Fibroblast of skin of left quadriceps (primary cell): ENCODE results near the gene GIMAP8.

Source experiments
- DNase-seq, 2 experiments: peaks; one replicate each; pipeline ENCODE4 v3.0.0-alpha.2; 2013; ENCODE audit warnings: low read depth in 2 of 2

GIMAP8 gene

DNA sequence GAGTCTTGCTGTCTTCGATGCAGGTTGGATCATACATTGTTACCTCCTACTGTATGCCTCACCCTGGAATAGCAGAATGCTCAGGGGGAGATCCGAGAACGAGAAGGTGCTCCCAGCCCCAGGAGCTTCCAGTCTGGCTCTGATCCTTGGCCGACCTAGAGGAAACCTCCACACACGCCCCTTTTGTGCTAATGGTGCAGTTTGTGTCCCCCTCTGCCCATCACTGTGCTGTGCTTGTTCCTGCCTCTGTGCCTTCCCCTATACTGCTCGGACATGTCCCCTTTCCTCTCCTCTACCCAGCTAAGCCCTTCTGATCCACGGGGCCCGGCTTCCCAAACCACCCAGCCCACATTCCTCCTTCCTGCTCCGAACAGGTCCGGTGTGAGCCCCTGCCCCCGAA is 38.8 kb upstream of the GIMAP8 start:
- DNase-seq, result no peak

DNA sequence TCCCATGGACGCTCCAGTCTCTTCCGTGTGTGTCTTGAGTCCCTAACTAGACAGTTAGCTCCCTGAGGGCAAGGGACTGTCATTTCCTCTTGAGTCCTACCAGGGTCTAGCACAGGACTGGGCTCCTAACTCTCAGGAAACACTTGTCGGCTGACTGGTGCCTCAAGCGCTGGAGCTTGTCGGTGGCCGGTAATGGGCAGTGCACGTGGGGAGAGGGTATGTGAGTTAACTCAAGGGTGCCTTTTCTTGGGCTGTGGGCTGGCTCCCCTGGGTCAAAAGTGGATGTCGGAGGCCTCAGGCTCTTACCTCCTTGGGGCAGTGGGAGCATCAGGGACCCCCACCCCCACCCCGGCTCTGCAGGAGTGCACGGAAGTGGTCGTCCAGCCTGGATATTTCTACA is 38.4 kb upstream of the GIMAP8 start:
- no peak for DNase-seq

DNA sequence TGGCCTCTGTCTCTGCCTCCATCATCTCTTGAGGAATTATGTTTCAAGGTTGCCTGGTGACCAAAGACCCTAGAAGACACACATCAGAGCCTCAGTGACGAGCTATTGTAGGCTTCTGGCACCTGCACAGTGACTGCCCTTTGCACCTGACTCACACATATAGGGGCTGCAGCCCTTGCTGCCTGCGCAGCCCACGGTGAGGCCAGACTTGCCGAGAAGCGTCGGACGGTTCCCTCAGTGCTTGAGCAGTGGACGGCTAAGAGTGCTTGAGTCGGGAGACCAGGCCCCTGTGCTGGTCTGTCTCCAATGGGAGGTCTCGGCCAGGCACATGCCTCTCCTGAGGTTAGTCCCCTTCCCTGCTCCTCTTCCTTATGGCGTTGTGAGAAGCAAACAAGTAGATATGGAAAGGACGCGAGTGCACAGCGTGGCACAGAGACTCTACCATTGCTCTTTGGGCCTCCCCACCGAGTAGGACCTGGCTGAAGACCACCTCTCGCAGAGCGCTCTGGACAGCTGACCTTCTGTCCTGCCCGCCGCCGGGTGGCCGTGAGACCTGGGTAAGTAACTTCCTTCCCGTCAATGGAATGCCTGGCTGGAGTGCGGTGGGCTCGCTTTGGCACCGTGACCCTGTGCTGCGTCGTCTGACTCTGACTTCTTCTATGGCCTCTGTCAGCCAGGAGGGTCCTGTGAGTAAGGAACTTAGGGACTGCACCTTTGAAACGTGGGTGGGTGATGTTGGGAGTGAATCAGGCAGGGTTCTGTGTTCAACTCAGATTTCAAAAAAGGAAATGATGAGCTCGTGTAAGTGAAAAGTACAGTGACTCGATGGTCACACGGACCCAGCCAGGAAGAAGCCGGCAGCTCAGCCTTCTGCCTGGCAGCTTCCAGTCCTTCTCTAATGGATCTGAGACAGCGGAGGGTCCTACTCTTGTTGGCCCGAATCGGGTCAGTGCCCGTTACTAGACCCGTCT is 37.6 kb upstream of the GIMAP8 start:
- DNase-seq, result no peak

DNA sequence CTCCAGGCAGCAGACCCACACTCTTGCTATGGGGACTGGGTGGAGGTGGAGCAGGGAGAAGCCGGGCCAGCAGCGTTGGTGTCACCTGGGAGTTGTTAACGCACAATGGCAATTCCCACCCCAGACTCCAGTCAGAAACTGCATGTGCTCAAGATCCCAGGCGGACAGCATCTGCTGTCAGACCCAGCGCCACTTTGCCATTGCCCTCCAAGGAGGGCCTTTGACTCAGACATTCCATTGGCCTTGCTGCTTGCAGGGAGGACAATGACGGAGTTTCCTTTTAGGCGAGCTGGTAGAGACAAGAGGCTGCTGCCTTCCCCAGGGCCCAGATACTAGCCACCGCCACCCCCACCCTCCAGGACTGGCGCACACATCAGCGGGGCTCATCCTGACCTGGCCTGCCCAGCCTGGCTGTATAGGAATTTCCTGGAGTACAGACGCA is 36.8 kb upstream of the GIMAP8 start:
- no peak for DNase-seq

DNA sequence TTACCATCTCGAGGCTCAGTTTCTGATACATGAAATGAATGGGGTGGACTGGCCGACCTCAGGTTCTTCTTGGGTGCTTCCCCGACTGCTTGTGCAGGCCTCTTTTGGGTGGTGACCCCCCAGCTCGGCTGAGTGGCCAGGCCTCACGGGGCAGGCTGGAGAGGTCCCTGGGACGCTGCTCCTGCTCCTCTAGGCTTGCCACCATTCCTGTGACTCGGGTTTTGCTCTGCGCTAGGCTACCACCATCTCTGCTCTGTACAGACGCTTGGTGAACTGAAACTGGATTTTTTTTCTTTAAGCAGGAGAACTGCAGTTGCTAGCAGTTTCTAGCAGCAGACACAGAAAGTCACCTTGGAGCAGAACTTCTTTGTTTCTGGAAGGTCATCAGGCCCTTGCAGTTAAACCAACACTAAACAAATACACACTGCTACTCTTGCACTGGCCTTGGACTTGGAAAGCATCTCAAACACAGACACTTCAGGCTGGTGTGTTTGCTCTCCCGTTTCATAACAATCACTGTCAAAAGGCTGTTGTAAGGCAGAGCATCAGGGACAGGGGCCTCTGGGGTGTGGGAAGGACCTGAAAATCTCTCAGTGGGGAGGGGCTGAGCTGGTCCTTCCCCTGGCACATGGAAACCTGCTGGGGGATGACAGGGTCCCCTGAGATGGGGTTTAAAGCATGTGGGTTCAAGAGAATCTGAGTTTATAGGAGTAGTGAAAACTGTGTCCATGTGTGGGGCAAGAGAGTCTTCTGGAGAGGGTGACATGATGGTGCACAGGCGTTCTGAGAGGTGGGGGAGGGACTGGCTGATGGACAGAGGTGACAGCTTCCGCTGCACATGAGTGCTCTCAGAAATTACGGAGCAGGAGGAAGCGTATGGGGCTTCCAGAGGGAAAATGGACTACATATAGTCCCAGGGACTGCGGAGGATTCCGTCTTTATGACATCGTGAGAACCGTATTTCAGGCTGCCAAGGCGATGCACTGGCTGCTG is 35.0 kb upstream of the GIMAP8 start:
- DNase-seq, result no peak

DNA sequence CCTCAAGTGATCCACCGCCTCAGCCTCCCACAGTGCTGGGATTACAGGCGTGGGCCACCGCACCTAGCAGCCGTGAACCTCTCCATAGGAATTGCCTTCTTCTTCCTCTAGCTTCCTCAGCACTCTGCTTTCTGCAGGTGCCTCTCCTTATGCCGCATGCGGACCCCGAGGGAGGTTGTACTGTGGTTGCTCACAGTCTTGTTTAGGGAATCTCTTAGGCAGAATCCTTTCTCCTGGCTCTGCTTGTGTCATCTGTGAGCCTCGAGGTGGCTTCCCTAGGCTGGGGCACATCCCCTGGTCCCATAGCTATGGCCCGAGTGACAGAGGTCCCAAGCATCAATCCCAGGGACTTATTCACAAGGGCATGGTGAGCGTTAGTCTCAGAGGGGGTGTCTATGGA is 33.2 kb upstream of the GIMAP8 start:
- DNase-seq, result no peak

DNA sequence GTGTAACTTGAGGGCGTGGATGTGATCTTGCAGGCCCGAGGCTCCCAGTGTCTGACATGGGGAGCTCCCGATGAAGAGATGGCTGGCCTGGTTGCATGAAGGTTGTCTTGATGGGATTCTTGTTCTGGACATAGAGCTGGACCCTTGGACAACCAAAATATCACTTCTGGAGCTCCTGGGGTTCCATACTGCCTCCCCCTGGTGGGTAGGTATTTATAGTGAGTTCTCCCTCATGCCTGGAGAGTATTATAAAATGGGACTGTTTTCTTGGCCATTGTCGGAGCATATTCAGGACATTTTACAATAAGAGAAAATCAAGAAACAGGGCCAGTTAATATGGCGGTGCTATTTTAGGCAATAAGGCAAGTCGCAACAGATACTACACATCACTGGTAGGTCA is 32.6 kb upstream of the GIMAP8 start:
- no peak for DNase-seq

DNA sequence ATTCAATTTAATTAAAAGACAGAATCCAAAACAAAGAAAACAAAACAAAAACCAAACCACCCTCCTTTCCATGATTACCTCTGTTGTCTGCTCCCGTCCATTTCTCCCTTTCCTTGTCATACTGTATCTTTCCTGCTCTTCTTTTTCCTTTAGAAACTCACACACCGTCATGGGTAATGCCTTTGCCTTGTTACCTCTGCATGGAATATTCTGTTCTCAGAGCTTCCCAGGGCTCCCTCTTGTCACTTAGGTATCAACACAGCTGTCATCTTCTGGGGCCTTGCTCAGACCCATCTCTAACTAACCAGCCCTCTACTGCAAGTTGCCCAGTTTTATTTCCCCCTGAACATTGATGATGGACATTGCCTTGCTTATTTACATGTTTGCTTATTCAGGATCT is 30.2 kb upstream of the GIMAP8 start:
- DNase-seq, result no peak

DNA sequence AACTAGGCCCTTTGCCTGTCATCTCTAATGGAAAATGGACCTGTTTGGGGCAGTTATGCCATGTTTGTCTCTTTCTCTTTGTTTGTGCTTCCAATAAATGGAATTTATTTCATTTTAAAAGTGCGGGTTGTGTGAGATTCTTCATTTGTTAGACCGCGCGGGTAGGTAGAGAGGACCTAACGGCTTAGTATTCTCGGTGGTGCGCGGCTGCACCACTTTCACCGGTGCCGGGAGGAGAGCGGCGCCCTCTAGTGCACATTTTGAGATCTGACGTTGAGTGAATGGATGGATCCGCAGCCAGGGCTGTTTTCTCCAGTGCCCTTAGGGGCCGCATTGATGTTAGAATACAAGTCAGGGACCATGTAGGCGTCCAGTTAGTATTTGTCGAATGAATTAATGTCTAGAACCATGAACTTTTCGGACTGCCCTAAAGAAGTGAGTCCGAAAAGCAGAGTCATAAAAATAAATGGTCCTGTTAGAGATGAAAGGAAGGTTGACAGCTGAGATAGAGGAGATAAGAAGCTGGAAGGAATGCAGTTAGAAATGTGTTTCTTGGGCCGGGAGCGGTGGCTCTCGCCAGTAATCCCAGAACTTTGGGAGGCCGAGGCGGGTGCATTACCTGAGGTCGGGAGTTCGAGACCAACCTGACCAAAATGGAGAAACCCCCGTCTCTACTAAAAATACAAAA is 29.3 kb upstream of the GIMAP8 start:
- DNase-seq, result peak; percentile 37 to 50

DNA sequence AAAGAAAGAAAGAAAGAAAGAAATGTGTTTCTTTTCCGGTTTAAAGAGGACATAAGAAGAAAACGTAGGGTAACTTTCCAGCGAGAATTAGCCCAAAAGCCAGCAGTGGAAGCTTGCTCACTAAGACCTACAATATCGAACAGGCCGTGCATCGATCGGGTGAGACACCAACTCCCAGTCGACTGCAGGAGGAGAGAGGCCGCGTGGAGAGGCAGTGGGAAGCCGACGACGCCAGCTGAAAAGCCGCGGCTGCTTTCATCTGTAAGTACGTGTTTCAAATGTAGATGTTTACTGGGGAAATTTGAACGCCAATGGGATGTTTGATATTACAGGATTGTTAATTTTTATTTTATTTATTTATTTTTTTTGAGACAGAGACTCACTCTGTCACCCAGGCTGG is 28.6 kb upstream of the GIMAP8 start:
- DNase-seq, result no peak

DNA sequence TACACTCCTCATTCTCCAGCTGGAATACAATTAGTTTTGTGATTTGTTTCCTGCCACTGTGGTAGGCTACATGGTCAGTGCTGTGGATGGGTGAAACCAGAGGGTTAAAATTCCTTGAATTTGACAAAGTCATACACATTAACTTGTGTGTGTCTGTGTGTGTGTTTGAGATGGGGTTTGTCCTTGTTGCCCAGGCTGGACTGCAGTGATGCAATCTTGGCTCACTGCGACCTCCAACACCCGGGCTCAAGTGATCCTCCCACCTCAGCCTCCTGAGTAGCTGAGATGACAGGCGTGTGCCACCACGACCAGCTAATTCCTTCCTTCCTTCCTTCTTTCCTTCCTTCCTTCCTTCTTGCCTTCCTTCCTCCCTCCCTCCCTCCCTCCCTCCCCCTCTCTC is 24.8 kb upstream of the GIMAP8 start:
- no peak for DNase-seq

DNA sequence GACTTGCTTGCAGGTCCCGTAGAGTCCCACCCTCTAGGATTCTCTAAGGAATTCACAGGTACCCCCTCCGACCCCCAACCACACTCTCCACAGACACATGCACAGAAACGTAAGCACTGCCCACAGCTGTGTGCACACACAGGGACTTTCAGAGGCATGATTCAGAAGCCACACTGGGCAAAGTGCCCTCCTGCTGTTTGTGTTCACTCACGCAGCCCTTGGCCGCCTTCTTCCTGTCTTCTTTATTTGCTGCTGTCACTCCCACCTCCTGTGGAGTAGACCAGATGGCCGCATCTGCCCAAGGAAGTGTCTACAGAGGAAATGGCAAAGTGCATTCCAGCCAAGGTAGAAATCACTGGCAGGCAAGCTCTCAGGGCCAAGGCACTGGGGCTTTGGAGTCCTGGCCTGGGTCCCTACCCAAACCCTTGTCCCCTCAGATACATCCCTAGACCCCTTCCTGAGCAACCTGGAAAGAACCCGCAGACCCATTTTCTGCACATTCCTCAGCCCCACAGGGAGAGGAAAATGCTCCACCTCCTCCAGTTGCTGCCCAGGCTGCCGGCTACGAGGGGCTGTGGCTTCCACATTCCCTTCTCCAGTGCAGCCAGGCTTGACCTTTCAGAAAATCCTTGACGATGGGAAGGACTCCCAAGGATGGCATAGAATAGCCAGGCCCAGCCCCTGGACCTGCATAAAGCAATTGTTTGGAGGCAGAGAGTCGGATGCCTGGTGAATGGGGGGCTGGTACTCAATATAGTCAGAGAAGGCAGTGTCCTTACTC is 21.6 kb upstream of the GIMAP8 start:
- DNase-seq, result peak; percentile 11 to 25

DNA sequence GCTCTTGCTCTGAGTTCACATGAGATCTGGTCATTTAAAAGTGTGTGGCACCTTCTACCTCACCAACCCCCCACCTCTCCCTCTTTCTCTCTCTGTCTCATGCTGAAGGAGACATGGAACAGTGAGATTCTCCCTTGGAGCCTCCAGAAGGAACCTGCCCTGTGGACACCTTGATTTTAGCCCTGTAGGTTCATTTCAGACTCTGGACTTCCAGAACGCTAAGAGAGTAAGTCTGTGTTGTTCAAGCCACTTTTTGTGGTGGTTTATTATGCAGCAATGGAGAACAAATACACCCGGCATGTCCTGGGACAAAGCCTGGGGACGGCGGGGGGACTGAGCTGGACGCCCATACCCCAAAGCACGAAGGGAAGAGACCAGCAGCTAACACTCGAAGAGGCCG is 20.7 kb upstream of the GIMAP8 start:
- no peak for DNase-seq

DNA sequence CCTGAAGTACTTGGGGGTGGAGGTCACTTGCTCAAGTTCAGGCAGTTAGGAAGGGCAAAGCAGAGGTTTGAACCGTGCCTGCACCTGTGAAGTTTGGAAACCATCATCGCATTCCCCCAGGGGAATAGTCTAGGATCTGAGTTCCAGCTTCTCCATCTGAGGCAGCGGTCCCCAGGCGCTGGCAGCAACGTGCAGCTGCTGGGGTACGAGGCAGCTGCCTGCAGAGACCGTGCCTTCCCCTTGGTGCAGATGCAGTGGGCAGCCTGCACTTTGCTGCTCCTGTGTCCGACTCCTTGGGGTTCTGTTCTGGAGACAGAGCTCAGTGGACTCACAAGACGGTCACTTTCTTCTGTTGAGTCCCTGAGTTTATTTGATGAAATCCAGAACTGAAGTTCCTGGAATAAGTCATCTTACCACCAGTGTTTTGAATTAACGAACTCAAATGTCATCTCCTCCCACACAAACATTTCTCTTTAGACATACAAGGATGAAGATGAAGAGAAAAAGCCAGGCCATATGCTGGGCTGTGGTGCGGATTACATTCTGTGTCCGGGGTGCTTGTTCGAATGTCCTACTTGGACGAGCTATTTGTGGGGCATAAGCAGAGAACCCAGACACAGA is 19.9 kb upstream of the GIMAP8 start:
- no peak for DNase-seq

DNA sequence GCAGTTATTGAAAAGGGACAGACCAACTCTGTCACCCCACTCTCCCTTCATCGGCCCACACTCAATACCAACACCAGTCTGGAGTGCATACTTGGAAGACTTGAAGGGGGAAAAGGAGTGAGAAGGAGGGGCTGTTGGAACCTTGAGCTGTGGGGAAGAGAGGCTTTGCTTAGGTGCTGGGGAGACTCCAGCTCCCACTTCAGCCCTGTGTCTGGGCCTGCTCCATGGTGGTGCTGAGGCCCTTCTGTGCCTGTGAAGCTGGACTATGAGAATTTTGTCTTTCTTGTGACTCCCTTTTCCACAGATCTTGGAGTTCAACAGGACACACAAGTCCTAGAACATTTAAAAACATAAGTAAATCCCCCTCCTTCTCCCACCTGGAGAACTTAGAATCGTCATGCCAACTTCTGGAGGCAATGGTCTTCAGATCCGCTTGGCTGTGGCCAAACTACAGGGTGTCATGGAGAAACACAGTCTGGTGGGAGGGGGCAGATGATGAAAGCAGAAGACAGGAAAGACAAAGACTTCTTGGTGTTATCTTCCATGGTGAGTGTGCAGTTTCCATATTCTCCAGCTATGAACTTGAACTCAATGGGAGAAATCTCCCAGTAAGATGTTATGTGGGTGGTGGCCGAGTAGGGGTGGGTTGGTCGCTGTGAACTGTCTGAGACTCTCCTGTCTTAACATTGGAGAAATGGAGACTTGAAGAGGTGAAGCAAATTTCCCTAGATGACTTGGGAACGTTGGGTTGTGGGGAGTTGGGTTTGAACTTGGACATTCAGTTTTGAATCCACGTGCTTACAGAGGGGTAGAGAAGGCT is 18.4 kb upstream of the GIMAP8 start:
- DNase-seq, result no peak

DNA sequence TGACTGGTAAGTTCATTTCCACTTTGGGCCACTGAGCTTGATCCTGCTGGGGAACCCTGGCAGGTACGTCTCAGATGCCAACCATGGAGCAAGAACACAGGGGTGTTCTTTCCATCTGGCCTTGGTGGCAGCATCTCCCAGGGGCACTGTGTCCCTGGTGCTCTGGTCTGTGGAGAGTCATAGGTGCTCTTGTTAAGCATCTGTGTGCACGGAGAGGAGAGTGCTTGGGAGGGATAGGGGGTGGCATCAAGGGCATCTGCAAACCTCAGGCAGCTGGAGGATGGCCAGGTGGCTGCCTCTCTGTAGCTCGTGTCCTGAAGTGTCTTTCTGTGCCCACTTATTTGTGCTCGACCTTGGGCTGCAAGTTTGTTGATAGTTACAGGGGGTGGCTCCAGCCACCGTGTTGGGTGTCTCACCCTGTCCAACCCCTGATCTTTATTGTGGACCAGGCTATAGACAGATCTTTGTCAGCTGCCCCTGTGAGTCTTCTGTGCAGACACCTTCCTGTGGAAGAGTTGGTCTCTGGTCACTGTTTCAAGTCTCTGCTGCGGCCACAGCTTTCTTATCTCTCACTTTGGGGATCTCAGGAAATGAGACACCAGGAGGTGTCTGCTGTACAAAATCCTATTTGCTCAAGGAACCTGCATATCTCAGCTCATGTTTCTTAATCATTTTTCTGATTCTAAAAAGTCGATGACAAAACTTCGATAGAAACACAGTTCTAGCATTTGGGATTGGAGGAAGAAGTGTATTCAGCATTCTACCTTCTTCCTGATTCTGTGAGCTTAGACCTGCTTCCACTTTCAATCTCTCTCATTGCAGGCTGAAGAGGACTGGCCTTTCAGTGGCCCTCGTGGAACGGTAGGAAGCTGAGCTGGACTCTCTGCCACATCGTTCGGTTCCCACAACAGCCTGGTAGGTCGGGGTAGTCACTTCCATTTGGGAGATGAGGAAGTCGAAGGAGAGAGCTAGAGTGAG is 17.2 kb upstream of the GIMAP8 start:
- DNase-seq, result no peak

DNA sequence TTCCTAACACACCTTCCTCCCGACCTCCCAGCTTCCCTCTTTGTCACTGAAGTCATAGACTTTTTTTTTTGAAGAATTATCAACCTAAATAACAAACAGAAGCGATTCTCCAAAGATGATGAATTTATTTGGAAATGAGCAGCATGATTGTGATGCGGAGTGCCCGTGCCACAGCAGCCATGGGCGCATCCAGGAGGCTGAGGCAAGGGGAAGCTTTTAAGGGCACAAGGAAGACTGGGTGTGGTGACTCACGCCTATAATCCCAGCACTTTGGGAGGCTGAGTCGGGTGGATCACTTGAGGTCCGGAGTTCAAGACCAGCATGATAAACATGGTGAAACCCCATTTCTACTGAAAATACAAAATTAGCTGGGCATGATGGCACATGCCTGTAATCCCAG is 16.2 kb upstream of the GIMAP8 start:
- no peak for DNase-seq

DNA sequence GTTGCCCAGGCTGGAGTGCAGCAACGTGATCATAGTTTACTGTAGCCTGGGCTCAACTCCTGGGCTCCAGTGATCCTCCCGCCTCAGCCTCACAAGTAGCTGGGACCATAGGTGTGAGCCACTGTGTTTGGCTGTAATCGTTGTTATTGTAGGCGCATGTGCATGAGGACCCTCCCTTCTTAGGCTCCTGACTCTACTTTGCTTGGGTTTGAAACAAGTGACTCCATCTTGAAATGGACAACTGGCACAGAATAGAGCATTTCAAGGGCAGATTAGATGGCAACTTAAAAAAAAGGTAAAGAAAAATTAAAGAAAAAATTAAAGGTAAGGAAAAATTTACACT is 15.4 kb upstream of the GIMAP8 start:
- DNase-seq, result no peak
